Thoracic aorta (tissue), 2 donors: Measurements from ENCODE around the gene GABBR2. TPM values are rescaled to one million over a fixed set of nuclear protein-coding genes. Genes with fewer than 3 reads are reported as not detected.

Source experiments
- ATAC-seq: fragments of 150-250 bp; one replicate; pipeline ENCODE4 v1.8.0; 2017; ENCODE audit warnings: low read depth; ENCODE audit not compliant: insufficient number of reproducible peaks, low FRiP score
- DNase-seq: peaks from one replicate; pipeline ENCODE4 v3.0.0-alpha.2; 2020; ENCODE audit warnings: low spot score
- H3K27ac ChIP-seq, 2 donors: fragments of 200-600 bp; sonication (generic); 1 replicate in 1 of 2; 2 replicates in 1 of 2; pipeline ENCODE4 v1.5.1; 2016; ENCODE audit warnings: mild to moderate bottlenecking in 2 of 2, moderate library complexity in 2 of 2
- H3K27me3 ChIP-seq: fragments of 200-600 bp; sonication (generic); replicated peaks from 2 replicates; pipeline ENCODE4 v1.6.0; 2016; ENCODE audit warnings: mild to moderate bottlenecking; ENCODE audit not compliant: insufficient read depth
- H3K36me3 ChIP-seq: fragments of 200-600 bp; sonication (generic); one replicate; pipeline ENCODE4 v1.5.1; 2016
- H3K4me1 ChIP-seq, 2 donors: fragments of 200-600 bp; sonication (generic); 1 replicate in 1 of 2; 2 replicates in 1 of 2; pipeline versions ENCODE4 v1.5.1 to v1.6.0; 2016; ENCODE audit warnings: low read depth in 2 of 2, mild to moderate bottlenecking in 1 of 2; ENCODE audit not compliant: control insufficient read depth in 1 of 2
- H3K4me3 ChIP-seq: fragments of 200-600 bp; sonication (generic); 2 replicates; pipeline ENCODE4 v1.5.1; 2016; ENCODE audit warnings: mild to moderate bottlenecking
- H3K9me3 ChIP-seq: fragments of 200-600 bp; sonication (generic); 2 replicates; pipeline ENCODE4 v1.5.1; 2016
- CTCF ChIP-seq: fragments of 200-600 bp; sonication (generic); IDR thresholded peaks from one replicate; pipeline ENCODE4 v1.5.1; 2019; ENCODE audit warnings: antibody characterized with exemption
- total RNA-seq, 2 donors: library from RNA; depleted of rRNA; stranded (reverse); fragments of >200 nt; gene quantifications; one replicate each; pipeline versions ENCODE4 v1.1.0 to v1.2.3, GENCODE V29; 2016

GABBR2 gene
- total RNA-seq, 2 donors from 2014 or later: not detected

GRCh38 chr9:98364086-98364485 lies 344.6 kb downstream of the GABBR2 start:
- no peak for ATAC-seq
- Histone ChIP-seq H3K36me3 (no peaks in the 10 kb centered on the region), H3K9me3 (peaks cover 5% of the 10 kb centered on the region), H3K4me3 (no peak overlapping the region), H3K27me3 (no peaks in the 10 kb centered on the region), H3K27ac (no peak overlapping the region), H3K4me1 (no peaks in the 10 kb centered on the region)
- DNase-seq: no peak
- no peak for TF ChIP-seq CTCF

- ATAC-seq: no peak
Observed at GRCh38 chr9:98363644-98364043, 345.1 kb downstream of the GABBR2 start.

DNA sequence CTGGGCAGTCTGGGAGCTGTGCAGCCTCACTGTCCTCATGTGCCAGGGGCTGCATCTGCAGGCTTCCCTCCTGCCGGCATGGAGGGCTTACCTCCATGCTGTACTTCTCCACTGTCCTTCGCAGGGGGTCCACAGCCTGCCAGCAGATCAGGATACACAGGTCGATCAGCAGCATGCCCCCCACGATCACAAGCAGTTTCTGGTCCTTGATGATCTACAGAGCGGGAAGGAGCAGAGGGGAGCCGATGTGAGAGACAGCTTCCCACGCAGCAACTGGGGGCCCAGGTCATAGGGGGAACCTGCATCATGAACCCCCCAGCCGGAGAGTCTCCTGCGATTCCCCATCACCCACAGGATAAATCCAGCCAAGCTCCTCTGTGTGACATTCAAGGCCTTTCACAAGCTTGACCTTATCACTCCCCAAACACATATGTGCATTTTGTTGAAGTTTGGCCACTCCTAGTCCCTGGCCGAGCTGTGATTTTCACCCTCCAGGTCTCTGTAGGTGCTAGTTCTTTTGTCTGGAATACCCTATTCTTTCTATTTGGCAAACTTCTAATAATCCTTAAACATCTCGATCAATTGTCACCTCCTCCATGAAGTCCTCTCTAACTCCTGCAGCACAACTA lies 346.0 kb downstream of the GABBR2 start:
- H3K27me3 ChIP-seq: no peaks in the 10 kb centered on the region
- ATAC-seq (no peak), DNase-seq (no peak)
- no peaks in the 10 kb centered on the region for H3K36me3 ChIP-seq
- no peak for TF ChIP-seq CTCF
- peaks cover 5% of the 10 kb centered on the region for H3K9me3 ChIP-seq
- H3K27ac ChIP-seq: no peak overlapping the region
- H3K4me1 ChIP-seq: no peaks in the 10 kb centered on the region
- no peak overlapping the region for H3K4me3 ChIP-seq

More at GRCh38 chr9:98363644-98364043, 345.1 kb downstream of the GABBR2 start:
- Histone ChIP-seq H3K27me3 (no peaks in the 10 kb centered on the region), H3K4me1 (no peaks in the 10 kb centered on the region), H3K9me3 (peaks cover 5% of the 10 kb centered on the region), H3K36me3 (no peaks in the 10 kb centered on the region), H3K4me3 (no peak overlapping the region), H3K27ac (no peak overlapping the region)
- TF ChIP-seq CTCF: no peak
- no peak for DNase-seq

DNA sequence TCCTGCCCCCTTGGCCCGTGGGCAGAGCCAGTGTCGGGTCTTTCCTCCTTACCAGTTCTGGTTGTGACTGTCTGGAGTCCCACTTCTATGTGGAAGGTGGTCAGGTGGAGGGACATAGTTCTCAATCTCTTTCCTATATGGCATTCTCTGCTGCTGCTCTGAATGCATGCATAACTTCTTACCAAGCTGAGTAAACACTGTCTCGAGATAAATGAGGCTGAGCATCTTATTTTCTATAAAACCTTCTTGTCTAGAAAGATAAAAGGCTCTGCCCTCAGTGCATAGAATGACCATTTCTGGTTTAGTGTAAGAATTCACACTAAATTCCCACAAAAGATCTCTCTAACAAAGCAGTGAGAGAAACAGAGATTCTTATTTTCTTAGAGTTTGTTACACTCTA lies 347.1 kb downstream of the GABBR2 start:
- no peaks in the 10 kb centered on the region for H3K27me3 ChIP-seq
- no peaks in the 10 kb centered on the region for H3K4me1 ChIP-seq
- no peak for ATAC-seq
- no peak overlapping the region for H3K27ac ChIP-seq
- DNase-seq: no peak
- peaks cover 5% of the 10 kb centered on the region for H3K9me3 ChIP-seq
- H3K36me3 ChIP-seq: no peaks in the 10 kb centered on the region
- TF ChIP-seq CTCF: no peak
- H3K4me3 ChIP-seq: no peak overlapping the region

GRCh38 chr9:98360176-98360708 lies 348.5 kb downstream of the GABBR2 start:
- no peaks in the 10 kb centered on the region for H3K36me3 ChIP-seq
- TF ChIP-seq CTCF: no peak
- ATAC-seq (no peak), DNase-seq (no peak)
- H3K9me3 ChIP-seq: peaks cover under 1% of the 10 kb centered on the region
- H3K27ac ChIP-seq: no peak overlapping the region
- H3K4me1 ChIP-seq: no peaks in the 10 kb centered on the region
- H3K4me3 ChIP-seq: no peak overlapping the region
- no peaks in the 10 kb centered on the region for H3K27me3 ChIP-seq
